ENCODE results near the gene RFNG. TPM values are rescaled to one million over a fixed set of nuclear protein-coding genes. Genes with fewer than 3 reads are reported as not detected.

RFNG gene
- total and polyA plus RNA-seq, 2 of the 13 experiments (the other 11 are each of a cell fraction or from before 2014, with no cell fraction given) = 61.4 to 64.0 TPM

- TF ChIP-seq NR0B2 (CRISPR knock-in tag; IDR thresholded peaks at IDR 0.05) = peak; percentile 37; the same call in 1 of the 2 replicates
- 0 out of 2 replicates have a peak, but pooled peaks have one; percentile 54 for TF ChIP-seq ZBTB46 (CRISPR knock-in tag; IDR thresholded peaks at IDR 0.05; ENCODE audit: borderline replicate concordance)
- 0 out of 2 replicates have a peak, but pooled peaks have one; percentile 55 for TF ChIP-seq ZNF780A (CRISPR knock-in tag; IDR thresholded peaks at IDR 0.05)
- TF ChIP-seq DNMT3B (CRISPR knock-in tag; conservative IDR thresholded peaks at IDR 0.05) = 0 out of 2 replicates have a peak, but pooled peaks have one; percentile 38
- no peak for TF ChIP-seq ZMYM3 (CRISPR knock-in tag; IDR thresholded peaks at IDR 0.05)
- 0 out of 2 replicates have a peak, but pooled peaks have one; percentile 32 for TF ChIP-seq ZSCAN30 (CRISPR knock-in tag; IDR thresholded peaks at IDR 0.05)
- no peak for TF ChIP-seq NFYC (CRISPR knock-in tag; IDR thresholded peaks at IDR 0.05)
- TF ChIP-seq ZNF691 (CRISPR knock-in tag; IDR thresholded peaks at IDR 0.05; ENCODE audit: borderline replicate concordance, low read depth) = peak; percentile 17; the same call in 1 of the 2 replicates
- no peak for TF ChIP-seq KLF11 (CRISPR knock-in tag; IDR thresholded peaks at IDR 0.05)
- TF ChIP-seq MAZ (IDR thresholded peaks at IDR 0.05; ENCODE audit: borderline replicate concordance, low read depth, low read length) = peak; percentile 11; the same call in 1 of the 2 replicates
- no peak for TF ChIP-seq MAZ (CRISPR knock-in tag; IDR thresholded peaks at IDR 0.05; ENCODE audit: low read depth)
- no peak; the same call in 1 of the 2 replicates for TF ChIP-seq RAD21 (CRISPR knock-in tag; IDR thresholded peaks at IDR 0.05)
- no peak for TF ChIP-seq ZNF501 (CRISPR knock-in tag; IDR thresholded peaks at IDR 0.05)
- no peak for TF ChIP-seq MED1 (CRISPR knock-in tag; IDR thresholded peaks at IDR 0.05)
- TF ChIP-seq ZNF138 (CRISPR knock-in tag; IDR thresholded peaks at IDR 0.05; ENCODE audit: low read depth) = peak; percentile 54; the same call in 1 of the 2 replicates
- TF ChIP-seq ZNF276 (CRISPR knock-in tag; IDR thresholded peaks at IDR 0.05; ENCODE audit: low read depth) = 0 out of 2 replicates have a peak, but pooled peaks have one; percentile 27
- TF ChIP-seq TEAD3 (CRISPR knock-in tag; optimal IDR thresholded peaks at IDR 0.05; ENCODE audit: borderline replicate concordance) = peak; percentile 23
- peak; percentile 27 for TF ChIP-seq PTBP1 (IDR thresholded peaks at IDR 0.05; ENCODE audit: low read depth, low read length, poor library complexity, severe bottlenecking)
- 0 out of 2 replicates have a peak, but pooled peaks have one; percentile 77 for TF ChIP-seq POLR2AphosphoS2 (IDR thresholded peaks at IDR 0.05; ENCODE audit: low read depth, low read length)
- 0 out of 2 replicates have a peak, but pooled peaks have one; percentile 74 for TF ChIP-seq ZNF224 (CRISPR knock-in tag; IDR thresholded peaks at IDR 0.05)
- TF ChIP-seq HNF4G (IDR thresholded peaks at IDR 0.05; ENCODE audit: borderline replicate concordance, low read depth, low read length) = no peak
- no peak for TF ChIP-seq HNF4G (CRISPR knock-in tag; IDR thresholded peaks at IDR 0.05; ENCODE audit: borderline replicate concordance, low read depth)
- TF ChIP-seq NR2F2 (IDR thresholded peaks at IDR 0.05; ENCODE audit: borderline replicate concordance, low read depth) = 0 out of 2 replicates have a peak, but pooled peaks have one; percentile 26
These were observed 29.7 kb downstream of the RFNG start (continued) for GRCh38 chr17:82021900-82022309.
